ENCODE measurements around the gene CDC37. TPM values are rescaled to one million over a fixed set of nuclear protein-coding genes. Genes with fewer than 3 reads are reported as not detected.
A peak's percentile ranks its signal among the peaks of the same experiment; 100 is the strongest.

Gene CDC37
- total and polyA plus RNA-seq, 4 donors: 110 to 294 (median 189) TPM

- ATAC-seq (ENCODE audit: insufficient read depth, low FRiP score): no peak
- WGBS, 2 donors: 29 to 46% methylated on average over 10 of the region's 10 CpGs
Observed at GRCh38 chr19:10346509-10346908, 56.8 kb downstream of the CDC37 start.

GRCh38 chr19:10344780-10345179 is 58.6 kb downstream of the CDC37 start:
- Histone ChIP-seq H3K9me3 (ENCODE audit: control insufficient read depth in 4 of 4, insufficient read depth in 3 of 4, low read length in 3 of 4) (no peaks in the 10 kb centered on the region), H3K27ac (ENCODE audit: low read depth in 1 of 2, low read length in 1 of 2) (no peak overlapping the region), H3K4me1 (ENCODE audit: control insufficient read depth in 5 of 5, insufficient read depth in 5 of 5, low read length in 5 of 5) (no peaks in the 10 kb centered on the region), H3K4me3 (no peak overlapping the region), H3K9ac (ENCODE audit: insufficient read depth in 1 of 2, low read length in 2 of 2) (no peak overlapping the region), H3K36me3 (ENCODE audit: control insufficient read depth in 4 of 4, insufficient read depth in 4 of 4, low read length in 4 of 4) (peaks cover 0 to 1% (median under 1%) of the 10 kb centered on the region in 4 donors), H3K27me3 (ENCODE audit: control insufficient read depth in 3 of 3, insufficient read depth in 3 of 3, low read length in 2 of 3) (no peaks in the 10 kb centered on the region)
- DNase-seq (no peak), ATAC-seq (ENCODE audit: insufficient read depth, low FRiP score) (no peak)
- no peak for TF ChIP-seq CTCF (IDR thresholded peaks at IDR 0.05; ENCODE audit: control extremely low read depth, extremely low read depth)
- 88 to 93% methylated on average over 10 of the region's 10 CpGs for WGBS, 2 donors

More at GRCh38 chr19:10346509-10346908, 56.8 kb downstream of the CDC37 start:
- no peaks in the 10 kb centered on the region for H3K9me3 ChIP-seq (ENCODE audit: control insufficient read depth in 4 of 4, insufficient read depth in 3 of 4, low read length in 3 of 4)
- peak overlapping the region in 1 of 2 donors; percentile 58 for H3K27ac ChIP-seq (ENCODE audit: low read depth in 1 of 2, low read length in 1 of 2)
- no peak overlapping the region for H3K9ac ChIP-seq (ENCODE audit: insufficient read depth in 1 of 2, low read length in 2 of 2)
- H3K4me1 ChIP-seq (ENCODE audit: control insufficient read depth in 5 of 5, insufficient read depth in 5 of 5, low read length in 5 of 5): no peaks in the 10 kb centered on the region
- no peak overlapping the region for H3K4me3 ChIP-seq
- H3K36me3 ChIP-seq (ENCODE audit: control insufficient read depth in 4 of 4, insufficient read depth in 4 of 4, low read length in 4 of 4): peaks cover 0 to 8% (median 3%) of the 10 kb centered on the region in 4 donors
- H3K27me3 ChIP-seq (ENCODE audit: control insufficient read depth in 3 of 3, insufficient read depth in 3 of 3, low read length in 2 of 3): no peaks in the 10 kb centered on the region
- no peak for DNase-seq
- no peak for TF ChIP-seq CTCF (IDR thresholded peaks at IDR 0.05; ENCODE audit: control extremely low read depth, extremely low read depth)

GRCh38 chr19:10343495-10343894 is 59.8 kb downstream of the CDC37 start:
- Histone ChIP-seq H3K27me3 (ENCODE audit: control insufficient read depth in 3 of 3, insufficient read depth in 3 of 3, low read length in 2 of 3) (no peaks in the 10 kb centered on the region), H3K27ac (ENCODE audit: low read depth in 1 of 2, low read length in 1 of 2) (no peak overlapping the region), H3K36me3 (ENCODE audit: control insufficient read depth in 4 of 4, insufficient read depth in 4 of 4, low read length in 4 of 4) (no peaks in the 10 kb centered on the region), H3K9ac (ENCODE audit: insufficient read depth in 1 of 2, low read length in 2 of 2) (no peak overlapping the region), H3K9me3 (ENCODE audit: control insufficient read depth in 4 of 4, insufficient read depth in 3 of 4, low read length in 3 of 4) (no peaks in the 10 kb centered on the region), H3K4me1 (ENCODE audit: control insufficient read depth in 5 of 5, insufficient read depth in 5 of 5, low read length in 5 of 5) (no peaks in the 10 kb centered on the region), H3K4me3 (no peak overlapping the region)
- ATAC-seq (ENCODE audit: insufficient read depth, low FRiP score) (no peak), DNase-seq (no peak)
- TF ChIP-seq CTCF (IDR thresholded peaks at IDR 0.05; ENCODE audit: control extremely low read depth, extremely low read depth): no peak
- 81 to 92% methylated on average over 2 of the region's 2 CpGs for WGBS, 2 donors

Other genes with a start within 250 kb of the CDC37 start
- 10 to 100 TPM; 44.0 to 85.7 TPM for gene DNMT1, start 208.6 kb downstream of the CDC37 start, total RNA-seq
- gene DNMT1, start 208.6 kb downstream of the CDC37 start, polyA plus RNA-seq: 10 to 100 TPM; 32.8 to 46.5 TPM
- 10 to 100 TPM; 15.2 to 32.1 TPM for gene S1PR2, start 172.2 kb downstream of the CDC37 start, total RNA-seq
- 10 to 100 TPM in 1 of 2 donors, 1 to 10 TPM in 1; 6.5 to 10.9 TPM for gene S1PR2, start 172.2 kb downstream of the CDC37 start, polyA plus RNA-seq
- 10 to 100 TPM; 16.6 to 61.9 TPM for gene MRPL4, start 151.3 kb downstream of the CDC37 start, total RNA-seq
- 10 to 100 TPM; 33.8 to 64.8 TPM for gene MRPL4, start 151.3 kb downstream of the CDC37 start, polyA plus RNA-seq
- gene ICAM1, start 132.4 kb downstream of the CDC37 start, total RNA-seq: 100 to 1,000 TPM; 179 to 191 TPM
- gene ICAM1, start 132.4 kb downstream of the CDC37 start, polyA plus RNA-seq: 100 to 1,000 TPM in 1 of 2 donors, 10 to 100 TPM in 1; 88.4 to 391 TPM
- 10 to 100 TPM in 1 of 2 donors, 1 to 10 TPM in 1; 8.2 to 38.8 TPM for gene ICAM4, start 116.6 kb downstream of the CDC37 start, total RNA-seq
- gene ICAM4, start 116.6 kb downstream of the CDC37 start, polyA plus RNA-seq: 1 to 10 TPM; 4.6 to 8.0 TPM
- 10 to 100 TPM; 22.2 to 32.1 TPM for gene ICAM5, start 113.6 kb downstream of the CDC37 start, total RNA-seq
- gene ICAM5, start 113.6 kb downstream of the CDC37 start, polyA plus RNA-seq: 10 to 100 TPM in 1 of 2 donors, 1 to 10 TPM in 1; 4.1 to 15.0 TPM
- gene ZGLP1, start 93.7 kb downstream of the CDC37 start, total RNA-seq: 1 to 10 TPM; 3.7 to 5.1 TPM
- 1 to 10 TPM; 3.0 to 6.7 TPM for gene ZGLP1, start 93.7 kb downstream of the CDC37 start, polyA plus RNA-seq
- gene FDX2, start 87.5 kb downstream of the CDC37 start, total RNA-seq: 10 to 100 TPM in 1 of 2 donors, 1 to 10 TPM in 1; 9.6 to 20.9 TPM
- gene FDX2, start 87.5 kb downstream of the CDC37 start, polyA plus RNA-seq: 10 to 100 TPM; 21.4 to 38.4 TPM
- 10 to 100 TPM; 21.1 to 46.1 TPM for gene RAVER1, start 70.0 kb downstream of the CDC37 start, total RNA-seq
- 10 to 100 TPM; 10.5 to 17.7 TPM for gene RAVER1, start 70.0 kb downstream of the CDC37 start, polyA plus RNA-seq
- gene ICAM3, start 63.9 kb downstream of the CDC37 start, total RNA-seq: 10 to 100 TPM; 12.1 to 25.5 TPM
- gene ICAM3, start 63.9 kb downstream of the CDC37 start, polyA plus RNA-seq: 10 to 100 TPM in 1 of 2 donors, 1 to 10 TPM in 1; 8.1 to 56.1 TPM
- gene TYK2, start 23.0 kb downstream of the CDC37 start, total RNA-seq: 100 to 1,000 TPM; 102 to 175 TPM
- 100 to 1,000 TPM; 137 to 162 TPM for gene TYK2, start 23.0 kb downstream of the CDC37 start, polyA plus RNA-seq
- gene PDE4A, start 17.0 kb upstream of the CDC37 start, total RNA-seq: 10 to 100 TPM; 11.9 to 23.6 TPM
- 10 to 100 TPM; 10.3 to 13.7 TPM for gene PDE4A, start 17.0 kb upstream of the CDC37 start, polyA plus RNA-seq
- 10 to 100 TPM; 44.8 to 73.5 TPM for gene KEAP1, start 99.8 kb upstream of the CDC37 start, total RNA-seq
- gene KEAP1, start 99.8 kb upstream of the CDC37 start, polyA plus RNA-seq: 10 to 100 TPM; 51.0 to 69.5 TPM
- 1 to 10 TPM in 1 of 2 donors, under 1 TPM in 1; 0.26 to 1.2 TPM for gene S1PR5, start 113.9 kb upstream of the CDC37 start, total RNA-seq
- gene S1PR5, start 113.9 kb upstream of the CDC37 start, polyA plus RNA-seq: 1 to 10 TPM in 1 of 2 donors, under 1 TPM in 1; 0.55 to 1.4 TPM
- gene ATG4D, start 140.4 kb upstream of the CDC37 start, total RNA-seq: 10 to 100 TPM; 13.4 to 34.0 TPM
- 10 to 100 TPM; 26.0 to 28.8 TPM for gene ATG4D, start 140.4 kb upstream of the CDC37 start, polyA plus RNA-seq
- 10 to 100 TPM; 12.8 to 26.0 TPM for gene KRI1, start 162.5 kb upstream of the CDC37 start, total RNA-seq
- 10 to 100 TPM; 16.6 to 21.5 TPM for gene KRI1, start 162.5 kb upstream of the CDC37 start, polyA plus RNA-seq
- 10 to 100 TPM; 12.5 to 14.3 TPM for gene CDKN2D, start 165.4 kb upstream of the CDC37 start, total RNA-seq
- gene CDKN2D, start 165.4 kb upstream of the CDC37 start, polyA plus RNA-seq: 10 to 100 TPM; 13.5 to 74.9 TPM
- 10 to 100 TPM; 40.2 to 57.6 TPM for gene AP1M2, start 183.8 kb upstream of the CDC37 start, total RNA-seq
- gene AP1M2, start 183.8 kb upstream of the CDC37 start, polyA plus RNA-seq: 10 to 100 TPM; 31.6 to 70.9 TPM
- gene SLC44A2, start 222.0 kb upstream of the CDC37 start, total RNA-seq: 100 to 1,000 TPM; 115 to 173 TPM
- gene SLC44A2, start 222.0 kb upstream of the CDC37 start, polyA plus RNA-seq: 100 to 1,000 TPM in 1 of 2 donors, 10 to 100 TPM in 1; 83.6 to 122 TPM